Ishikawa (cell line): ENCODE measurements around the gene NTMT1.

Experiments
- CEBPB ChIP-seq: IDR thresholded peaks from 2 replicates; pipeline ENCODE4 v1.6.1; 2012
- CREB1 ChIP-seq: IDR thresholded peaks from 2 replicates; pipeline ENCODE4 v1.6.1; 2012; ENCODE audit warnings: low read depth
- EGR1 ChIP-seq: IDR thresholded peaks from 2 replicates; pipeline ENCODE4 v1.6.1; 2012
- EP300 ChIP-seq: IDR thresholded peaks from 2 replicates; pipeline ENCODE4 v1.6.1; 2012; ENCODE audit warnings: borderline replicate concordance
- FOXM1 ChIP-seq: IDR thresholded peaks from 2 replicates; pipeline ENCODE4 v1.6.1; 2012; ENCODE audit warnings: low read depth, borderline replicate concordance
- MAX ChIP-seq: IDR thresholded peaks from 2 replicates; pipeline ENCODE4 v1.6.1; 2012
- NFIC ChIP-seq: IDR thresholded peaks from 2 replicates; pipeline ENCODE4 v1.6.1; 2012
- RAD21 ChIP-seq: IDR thresholded peaks from 2 replicates; pipeline ENCODE4 v1.6.1; 2012; ENCODE audit warnings: low read depth
- REST ChIP-seq: IDR thresholded peaks from 2 replicates; pipeline ENCODE4 v1.6.1; 2012; ENCODE audit warnings: low read depth, mild to moderate bottlenecking
- TAF1 ChIP-seq: IDR thresholded peaks from 2 replicates; pipeline ENCODE4 v1.6.1; 2012; ENCODE audit warnings: low read depth, mild to moderate bottlenecking
- TCF12 ChIP-seq: IDR thresholded peaks from 2 replicates; pipeline ENCODE4 v1.6.1; 2012; ENCODE audit warnings: low read depth
- TEAD4 ChIP-seq: IDR thresholded peaks from 2 replicates; pipeline ENCODE4 v1.6.1; 2012
- USF1 ChIP-seq: IDR thresholded peaks from 2 replicates; pipeline ENCODE4 v1.6.1; 2012
- YY1 ChIP-seq: IDR thresholded peaks from 2 replicates; pipeline ENCODE4 v1.6.1; 2012; ENCODE audit warnings: low read depth
- ZBTB7A ChIP-seq: IDR thresholded peaks from 2 replicates; pipeline ENCODE4 v1.6.1; 2012; ENCODE audit warnings: low read depth

The NTMT1 gene

GRCh38 chr9:129681924-129682323 lies 56.0 kb downstream of the NTMT1 start:
- TF ChIP-seq TAF1 (no peak), RAD21 (no peak), USF1 (no peak), EGR1 (no peak), REST (no peak), TEAD4 (no peak), EP300 (no peak), MAX (no peak), TCF12 (no peak), NFIC (no peak), ZBTB7A (no peak), CEBPB (no peak), FOXM1 (no peak), YY1 (no peak), CREB1 (no peak)

GRCh38 chr9:129682381-129682780 lies 56.4 kb downstream of the NTMT1 start:
- no peak for TF ChIP-seq TAF1
- TF ChIP-seq CREB1 = no peak
- 0 out of 2 replicates have a peak, but pooled peaks have one; percentile 29 for TF ChIP-seq ZBTB7A
- TF ChIP-seq FOXM1 = no peak
- 0 out of 2 replicates have a peak, but pooled peaks have one; percentile 25 for TF ChIP-seq YY1
- no peak for TF ChIP-seq EGR1
- no peak for TF ChIP-seq USF1
- TF ChIP-seq RAD21 = no peak
- no peak for TF ChIP-seq CEBPB
- TF ChIP-seq REST = no peak
- TF ChIP-seq TCF12 = no peak
- no peak for TF ChIP-seq TEAD4
- no peak for TF ChIP-seq MAX
- no peak for TF ChIP-seq NFIC
- no peak for TF ChIP-seq EP300

DNA sequence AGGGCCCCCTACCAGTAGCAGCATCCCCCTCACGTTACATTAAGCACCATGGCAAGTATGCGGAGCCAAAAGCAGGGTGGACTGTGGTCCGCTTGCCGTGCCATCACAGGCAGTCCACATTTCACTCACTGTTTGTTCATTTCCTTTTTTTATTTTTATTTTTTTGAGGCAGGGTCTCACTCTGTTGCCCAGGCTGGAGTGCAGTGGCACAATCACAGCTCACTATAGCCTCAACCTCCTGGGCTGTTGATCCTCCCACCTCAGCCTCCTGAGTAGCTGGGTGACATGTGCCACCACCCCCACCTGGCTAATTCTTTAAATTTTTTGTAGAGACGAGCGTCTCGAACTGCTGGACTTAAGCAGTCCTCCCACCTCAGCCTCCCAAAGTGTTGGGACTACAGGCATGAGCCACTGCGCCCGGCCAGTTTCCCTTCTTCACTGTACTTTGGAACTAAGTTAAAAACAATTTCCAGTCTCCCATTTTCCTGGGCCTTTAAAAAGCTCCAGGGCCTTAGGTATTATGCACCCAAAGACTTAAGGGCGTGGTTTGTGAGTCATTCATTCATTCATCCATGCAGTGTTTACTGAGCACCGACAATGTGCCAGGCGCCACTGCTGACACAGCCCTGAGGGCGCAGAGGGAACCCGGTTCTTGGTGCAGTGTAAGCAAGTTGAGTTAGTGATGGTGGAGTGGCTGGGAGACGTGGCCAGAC lies 59.4 kb downstream of the NTMT1 start:
- TF ChIP-seq USF1 = no peak
- TF ChIP-seq MAX = no peak
- TF ChIP-seq YY1 = no peak
- TF ChIP-seq NFIC = no peak
- TF ChIP-seq RAD21 = no peak
